HepG2 (cell line): ENCODE data around the gene COMMD8. TPM values are rescaled to one million over a fixed set of nuclear protein-coding genes. Genes with fewer than 3 reads are reported as not detected.

Source experiments
- ARNTL ChIP-seq: sonication (generic); formaldehyde crosslinking; IDR thresholded peaks from 2 replicates; pipeline ENCODE4 v1.4.0; 2020; ENCODE audit warnings: mild to moderate bottlenecking, missing genetic modification reagents
- FIP1L1 ChIP-seq: fragments of 200-400 bp; formaldehyde crosslinking; IDR thresholded peaks from 2 replicates; pipeline ENCODE4 v1.6.1; 2018; ENCODE audit warnings: low read depth, mild to moderate bottlenecking, low read length, moderate library complexity, borderline replicate concordance; ENCODE audit not compliant: insufficient read depth
- FOSL1 ChIP-seq: sonication (generic); formaldehyde crosslinking; IDR thresholded peaks from 2 replicates; pipeline ENCODE4 v1.9.0; 2021; ENCODE audit warnings: missing genetic modification reagents, borderline replicate concordance
- GABPA ChIP-seq, 2 experiments: IDR thresholded peaks; 2 replicates each; pipeline ENCODE4 v1.6.1; 2011 to 2016; ENCODE audit warnings: low read depth in 2 of 2, low read length in 1 of 2, missing biosample characterization in 1 of 2, missing genetic modification characterization in 1 of 2
- HDAC1 ChIP-seq: sonication (generic); formaldehyde crosslinking; IDR thresholded peaks from 2 replicates; pipeline ENCODE4 v1.5.1; 2020; ENCODE audit warnings: mild to moderate bottlenecking, missing genetic modification reagents
- MAFK ChIP-seq, 2 experiments: IDR thresholded peaks in 1 of 2; conservative IDR thresholded peaks in 1 of 2; 2 replicates each; pipeline ENCODE4 v1.6.1; 2011; ENCODE audit warnings: improper control_type of control experiment in 2 of 2, low read length in 2 of 2
- MATR3 ChIP-seq: sonication (generic); formaldehyde crosslinking; IDR thresholded peaks from 2 replicates; pipeline ENCODE4 v1.4.0; 2020; ENCODE audit warnings: missing genetic modification reagents
- NFATC3 ChIP-seq: sonication (generic); formaldehyde crosslinking; IDR thresholded peaks from 2 replicates; pipeline ENCODE4 v1.5.1; 2020; ENCODE audit warnings: mild to moderate bottlenecking, missing genetic modification reagents
- NFYB ChIP-seq: sonication (generic); formaldehyde crosslinking; IDR thresholded peaks from 2 replicates; pipeline ENCODE4 v1.4.0; 2020; ENCODE audit warnings: missing genetic modification reagents
- POLR2A ChIP-seq, 2 experiments: IDR thresholded peaks; 2 replicates each; pipeline ENCODE4 v1.6.1; 2011; ENCODE audit warnings: low read depth in 2 of 2, low read length in 2 of 2, mild to moderate bottlenecking in 1 of 2, moderate library complexity in 1 of 2; ENCODE audit not compliant: insufficient read depth in 1 of 2
- RNF2 ChIP-seq: fragments of 450-650 bp; conservative IDR thresholded peaks from 2 replicates; pipeline ENCODE4 v1.6.1; 2016; ENCODE audit warnings: low read depth
- SALL1 ChIP-seq: sonication (generic); formaldehyde crosslinking; IDR thresholded peaks from 2 replicates; pipeline ENCODE4 v1.8.0; 2022; ENCODE audit warnings: mild to moderate bottlenecking, missing genetic modification reagents
- SRSF9 ChIP-seq: fragments of 200-400 bp; formaldehyde crosslinking; IDR thresholded peaks from 2 replicates; pipeline ENCODE4 v1.6.1; 2018; ENCODE audit warnings: borderline replicate concordance, mild to moderate bottlenecking, low read depth, low read length; ENCODE audit not compliant: insufficient read depth, poor library complexity, severe bottlenecking
- TEAD3 ChIP-seq: optimal IDR thresholded peaks from 2 replicates; pipeline ENCODE3; 2016; ENCODE audit warnings: borderline replicate concordance
- U2AF2 ChIP-seq: fragments of 200-400 bp; formaldehyde crosslinking; IDR thresholded peaks from 2 replicates; pipeline ENCODE4 v1.6.1; 2017; ENCODE audit warnings: low read depth, mild to moderate bottlenecking, low read length
- YEATS4 ChIP-seq: sonication (generic); formaldehyde crosslinking; IDR thresholded peaks from 2 replicates; pipeline ENCODE4 v1.4.0; 2020; ENCODE audit warnings: missing genetic modification reagents, borderline replicate concordance
- ZBTB3 ChIP-seq: sonication (generic); formaldehyde crosslinking; IDR thresholded peaks from 2 replicates; pipeline ENCODE4 v1.4.0; 2020; ENCODE audit warnings: low read depth, mild to moderate bottlenecking, moderate library complexity, missing genetic modification reagents, borderline replicate concordance
- ZBTB8A ChIP-seq: sonication (generic); formaldehyde crosslinking; IDR thresholded peaks from 2 replicates; pipeline ENCODE4 v1.4.0; 2020; ENCODE audit warnings: mild to moderate bottlenecking, low read depth, missing genetic modification reagents, borderline replicate concordance
- ZNF552 ChIP-seq: sonication (generic); formaldehyde crosslinking; IDR thresholded peaks from 2 replicates; pipeline ENCODE4 v1.9.0; 2022; ENCODE audit warnings: missing genetic modification reagents, mild to moderate bottlenecking, borderline replicate concordance
- ZNF7 ChIP-seq: IDR thresholded peaks from 2 replicates; pipeline ENCODE4 v1.6.1; 2016; ENCODE audit warnings: missing biosample characterization, missing genetic modification reagents
- polyA plus RNA-seq, 8 experiments: library from polyadenylated mRNA; depleted of rRNA in 3 of 8; stranded (reverse) in 7 of 8; unstranded in 1 of 8; fragments of >200 nt; fragmentation: Illumina TruSeq in 4 of 8; extraction: Trizol in 4 of 8; gene quantifications; 2 replicates each; pipeline versions ENCODE4 v1.2.1 to v1.2.3, GENCODE V29; 2011 to 2016; ENCODE audit warnings: low read depth in 4 of 8, missing spikeins in 1 of 8, mixed read lengths in 1 of 8; ENCODE audit not compliant: insufficient read depth in 1 of 8
- total RNA-seq, 5 experiments: library from RNA; depleted of rRNA; stranded (reverse); fragments of >200 nt; fragmentation: Illumina TruSeq; extraction: Trizol; gene quantifications; 2 replicates each; pipeline ENCODE4 v1.2.3, GENCODE V29; 2016; ENCODE audit warnings: low read depth in 1 of 5
- TF ChIP-seq, protein P1 (sequence below): IDR thresholded peaks from 2 replicates; pipeline ENCODE4 v1.6.1; 2016; ENCODE audit warnings: missing genetic modification reagents, missing compliant biosample characterization
- TF ChIP-seq, protein P2 (sequence below): sonication (generic); formaldehyde crosslinking; IDR thresholded peaks from 2 replicates; pipeline ENCODE4 v1.4.0; 2020; ENCODE audit warnings: missing genetic modification reagents
- TF ChIP-seq, protein P3 (sequence below): sonication (generic); formaldehyde crosslinking; IDR thresholded peaks from 2 replicates; pipeline ENCODE4 v1.4.0; 2020; ENCODE audit warnings: missing genetic modification reagents
- TF ChIP-seq, protein P4 (sequence below): sonication (generic); formaldehyde crosslinking; IDR thresholded peaks from 2 replicates; pipeline ENCODE4 v1.4.0; 2020; ENCODE audit warnings: missing genetic modification reagents, borderline replicate concordance

The COMMD8 gene
- total and polyA plus RNA-seq, 2 of the 13 experiments (the other 11 are each of a cell fraction or from before 2014, with no cell fraction given): 7.1 to 20.3 TPM

DNA sequence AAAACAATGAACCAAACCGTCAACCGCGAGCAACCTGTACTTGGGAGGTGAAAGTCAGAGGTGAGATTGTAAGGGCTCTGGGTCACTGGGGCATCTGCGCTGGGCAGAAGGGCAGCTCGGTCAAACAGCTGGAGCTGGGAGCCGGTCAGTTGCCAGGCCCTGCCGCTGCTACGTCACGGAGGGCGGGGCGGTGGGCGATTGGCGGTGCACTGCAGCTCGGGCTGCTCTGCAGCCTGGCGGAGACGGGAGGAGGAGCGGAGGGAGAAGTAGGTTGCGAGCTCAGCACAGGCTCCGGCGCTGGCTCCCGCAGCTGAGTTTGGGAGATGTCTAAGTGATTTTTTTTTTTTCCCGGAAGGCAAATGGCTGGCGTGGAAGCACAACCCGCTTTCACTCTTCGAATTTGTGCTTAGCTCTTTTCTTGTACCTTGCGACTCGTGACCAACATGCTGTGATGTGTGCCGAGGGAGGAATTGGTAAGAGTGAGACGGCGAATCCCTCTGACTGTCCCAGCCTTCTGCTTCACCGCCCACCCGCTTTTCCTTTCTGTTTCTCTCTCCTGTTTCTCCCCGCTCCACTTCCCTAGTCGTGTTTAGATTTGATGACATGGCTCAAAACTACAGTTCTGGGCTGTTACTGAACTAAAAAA, 21.7 kb upstream of the COMMD8 start, which contains the start of gene ATP10D (continued):
- TF ChIP-seq ZBTB3 (CRISPR knock-in tag) (no peak), RNF2 (0 out of 2 replicates have a peak, but pooled peaks have one; percentile 44), ARNTL (CRISPR knock-in tag) (0 out of 2 replicates have a peak, but pooled peaks have one; percentile 21), YEATS4 (CRISPR knock-in tag) (peak; percentile 71), ZBTB8A (CRISPR knock-in tag) (no peak), SALL1 (CRISPR knock-in tag) (peak; percentile 68), ZNF552 (CRISPR knock-in tag) (no peak), NFATC3 (CRISPR knock-in tag) (no peak), FIP1L1 (no peak), TEAD3 (CRISPR knock-in tag) (no peak), MATR3 (no peak), GABPA (IDR thresholded peaks at IDR 0.05; ENCODE audit: low read depth, low read length) (no peak), GABPA (CRISPR knock-in tag; IDR thresholded peaks at IDR 0.05; ENCODE audit: low read depth) (no peak), U2AF2 (no peak), ZNF7 (no peak), FOSL1 (CRISPR knock-in tag) (no peak), MAFK (conservative IDR thresholded peaks at IDR 0.05 in 1 of 2, IDR thresholded peaks at IDR 0.05 in 1 of 2; ENCODE audit: low read length in 2 of 2) (peak; percentile 67; a peak in 3 of 4 replicates), NFYB (CRISPR knock-in tag) (no peak), SRSF9 (no peak), POLR2A (IDR thresholded peaks at IDR 0.05; ENCODE audit: insufficient read depth in 1 of 2, low read depth in 2 of 2, low read length in 2 of 2) (peak; percentile 55 to 89), HDAC1 (peak; percentile 58; the same call in 1 of the 2 replicates)
- TF ChIP-seq, protein P1, sequence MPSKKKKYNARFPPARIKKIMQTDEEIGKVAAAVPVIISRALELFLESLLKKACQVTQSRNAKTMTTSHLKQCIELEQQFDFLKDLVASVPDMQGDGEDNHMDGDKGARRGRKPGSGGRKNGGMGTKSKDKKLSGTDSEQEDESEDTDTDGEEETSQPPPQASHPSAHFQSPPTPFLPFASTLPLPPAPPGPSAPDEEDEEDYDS (CRISPR knock-in tag): peak; percentile 57
- TF ChIP-seq, protein P2, sequence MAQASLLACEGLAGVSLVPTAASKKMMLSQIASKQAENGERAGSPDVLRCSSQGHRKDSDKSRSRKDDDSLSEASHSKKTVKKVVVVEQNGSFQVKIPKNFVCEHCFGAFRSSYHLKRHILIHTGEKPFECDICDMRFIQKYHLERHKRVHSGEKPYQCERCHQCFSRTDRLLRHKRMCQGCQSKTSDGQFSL (CRISPR knock-in tag): no peak
- TF ChIP-seq, protein P3, sequence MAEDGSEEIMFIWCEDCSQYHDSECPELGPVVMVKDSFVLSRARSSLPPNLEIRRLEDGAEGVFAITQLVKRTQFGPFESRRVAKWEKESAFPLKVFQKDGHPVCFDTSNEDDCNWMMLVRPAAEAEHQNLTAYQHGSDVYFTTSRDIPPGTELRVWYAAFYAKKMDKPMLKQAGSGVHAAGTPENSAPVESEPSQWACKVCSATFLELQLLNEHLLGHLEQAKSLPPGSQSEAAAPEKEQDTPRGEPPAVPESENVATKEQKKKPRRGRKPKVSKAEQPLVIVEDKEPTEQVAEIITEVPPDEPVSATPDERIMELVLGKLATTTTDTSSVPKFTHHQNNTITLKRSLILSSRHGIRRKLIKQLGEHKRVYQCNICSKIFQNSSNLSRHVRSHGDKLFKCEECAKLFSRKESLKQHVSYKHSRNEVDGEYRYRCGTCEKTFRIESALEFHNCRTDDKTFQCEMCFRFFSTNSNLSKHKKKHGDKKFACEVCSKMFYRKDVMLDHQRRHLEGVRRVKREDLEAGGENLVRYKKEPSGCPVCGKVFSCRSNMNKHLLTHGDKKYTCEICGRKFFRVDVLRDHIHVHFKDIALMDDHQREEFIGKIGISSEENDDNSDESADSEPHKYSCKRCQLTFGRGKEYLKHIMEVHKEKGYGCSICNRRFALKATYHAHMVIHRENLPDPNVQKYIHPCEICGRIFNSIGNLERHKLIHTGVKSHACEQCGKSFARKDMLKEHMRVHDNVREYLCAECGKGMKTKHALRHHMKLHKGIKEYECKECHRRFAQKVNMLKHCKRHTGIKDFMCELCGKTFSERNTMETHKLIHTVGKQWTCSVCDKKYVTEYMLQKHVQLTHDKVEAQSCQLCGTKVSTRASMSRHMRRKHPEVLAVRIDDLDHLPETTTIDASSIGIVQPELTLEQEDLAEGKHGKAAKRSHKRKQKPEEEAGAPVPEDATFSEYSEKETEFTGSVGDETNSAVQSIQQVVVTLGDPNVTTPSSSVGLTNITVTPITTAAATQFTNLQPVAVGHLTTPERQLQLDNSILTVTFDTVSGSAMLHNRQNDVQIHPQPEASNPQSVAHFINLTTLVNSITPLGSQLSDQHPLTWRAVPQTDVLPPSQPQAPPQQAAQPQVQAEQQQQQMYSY (CRISPR knock-in tag): peak; percentile 60; the same call in 1 of the 2 replicates
- TF ChIP-seq, protein P4, sequence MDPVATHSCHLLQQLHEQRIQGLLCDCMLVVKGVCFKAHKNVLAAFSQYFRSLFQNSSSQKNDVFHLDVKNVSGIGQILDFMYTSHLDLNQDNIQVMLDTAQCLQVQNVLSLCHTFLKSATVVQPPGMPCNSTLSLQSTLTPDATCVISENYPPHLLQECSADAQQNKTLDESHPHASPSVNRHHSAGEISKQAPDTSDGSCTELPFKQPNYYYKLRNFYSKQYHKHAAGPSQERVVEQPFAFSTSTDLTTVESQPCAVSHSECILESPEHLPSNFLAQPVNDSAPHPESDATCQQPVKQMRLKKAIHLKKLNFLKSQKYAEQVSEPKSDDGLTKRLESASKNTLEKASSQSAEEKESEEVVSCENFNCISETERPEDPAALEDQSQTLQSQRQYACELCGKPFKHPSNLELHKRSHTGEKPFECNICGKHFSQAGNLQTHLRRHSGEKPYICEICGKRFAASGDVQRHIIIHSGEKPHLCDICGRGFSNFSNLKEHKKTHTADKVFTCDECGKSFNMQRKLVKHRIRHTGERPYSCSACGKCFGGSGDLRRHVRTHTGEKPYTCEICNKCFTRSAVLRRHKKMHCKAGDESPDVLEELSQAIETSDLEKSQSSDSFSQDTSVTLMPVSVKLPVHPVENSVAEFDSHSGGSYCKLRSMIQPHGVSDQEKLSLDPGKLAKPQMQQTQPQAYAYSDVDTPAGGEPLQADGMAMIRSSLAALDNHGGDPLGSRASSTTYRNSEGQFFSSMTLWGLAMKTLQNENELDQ (CRISPR knock-in tag): no peak
